ENCODE results near the gene RHBDD3. TPM values are rescaled to one million over a fixed set of nuclear protein-coding genes. Genes with fewer than 3 reads are reported as not detected.

Gene RHBDD3
- total and polyA plus RNA-seq, 2 donors (not counting 1 experiment from before 2014, with no cell fraction given), result 11.9 to 12.5 TPM

DNA sequence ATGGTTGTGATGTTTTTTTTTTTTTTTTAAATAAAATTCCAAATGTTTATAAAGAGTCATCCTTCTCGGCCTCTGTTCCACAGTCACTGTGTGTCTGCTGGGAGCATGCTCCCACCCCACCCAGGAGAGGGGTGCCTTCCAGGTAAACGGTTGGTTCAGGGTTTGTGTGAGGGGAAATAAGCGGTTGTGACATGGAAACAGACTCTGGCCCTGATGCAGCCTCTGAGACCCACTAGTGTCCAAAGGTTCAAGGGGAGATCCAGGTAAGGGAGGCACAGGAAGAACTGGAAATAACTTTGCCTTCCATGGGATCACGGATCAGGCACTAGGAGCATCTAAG is 32.7 kb upstream of the RHBDD3 start:
- Histone ChIP-seq H3K4me2 (replicated peaks; ENCODE audit: low read depth, low read length, poor library complexity, severe bottlenecking) (no peak overlapping the region), H2AFZ (ENCODE audit: insufficient read depth, low read depth, low read length, poor library complexity, severe bottlenecking) (no peak overlapping the region), H3K4me3 (ENCODE audit: control extremely low read depth in 1 of 5, extremely low read depth in 1 of 5, insufficient read depth in 1 of 5, low read depth in 2 of 5, low read length in 4 of 5) (no peak overlapping the region), H3K36me3 (replicated peaks in 1 of 2; ENCODE audit: control extremely low read depth in 1 of 2, control insufficient read depth in 1 of 2, extremely low read depth in 1 of 2, insufficient read depth in 2 of 2, low read length in 1 of 2) (peaks cover 9 to 47% of the 10 kb centered on the region in 2 experiments), H4K20me1 (ENCODE audit: control insufficient read depth, insufficient read depth, low read length, poor library complexity, severe bottlenecking) (peaks cover 37% of the 10 kb centered on the region), H3K4me1 (ENCODE audit: control insufficient read depth in 2 of 2, insufficient read depth in 2 of 2, low read length in 2 of 2) (no peaks in the 10 kb centered on the region), H3K9ac (ENCODE audit: low read length) (no peak overlapping the region), H3K9me3 (ENCODE audit: control extremely low read depth in 1 of 3, control insufficient read depth in 2 of 3, insufficient read depth in 1 of 3, low read length in 2 of 3) (no peaks in the 10 kb centered on the region), H3K27ac (ENCODE audit: low read length in 2 of 2) (no peak overlapping the region), H3K79me2 (ENCODE audit: control insufficient read depth, insufficient read depth, low read length) (no peaks in the 10 kb centered on the region), H3K27me3 (replicated peaks in 1 of 4; ENCODE audit: control extremely low read depth in 1 of 4, control insufficient read depth in 3 of 4, insufficient read depth in 4 of 4, low read length in 3 of 4) (peaks cover 0 to 4% (median 3%) of the 10 kb centered on the region in 4 experiments)
- H3K4me3 Mint-ChIP-seq, result no peak overlapping the region
- WGBS (ENCODE audit: insufficient coverage), result 78% methylated on average over 3 of the region's 4 CpGs
- ATAC-seq (ENCODE audit: low read depth), result no peak
- POLR2A ChIA-PET, result no interaction called here
- no peaks in the 10 kb centered on the region for H3K9me3 Mint-ChIP-seq (ENCODE audit: insufficient read depth)
- CTCF ChIA-PET, result no interaction called here
- TF ChIP-seq EZH2 (IDR thresholded peaks at IDR 0.05; ENCODE audit: borderline replicate concordance, insufficient read depth, low read depth, low read length, poor library complexity, severe bottlenecking), result no peak
- TF ChIP-seq, protein P1, sequence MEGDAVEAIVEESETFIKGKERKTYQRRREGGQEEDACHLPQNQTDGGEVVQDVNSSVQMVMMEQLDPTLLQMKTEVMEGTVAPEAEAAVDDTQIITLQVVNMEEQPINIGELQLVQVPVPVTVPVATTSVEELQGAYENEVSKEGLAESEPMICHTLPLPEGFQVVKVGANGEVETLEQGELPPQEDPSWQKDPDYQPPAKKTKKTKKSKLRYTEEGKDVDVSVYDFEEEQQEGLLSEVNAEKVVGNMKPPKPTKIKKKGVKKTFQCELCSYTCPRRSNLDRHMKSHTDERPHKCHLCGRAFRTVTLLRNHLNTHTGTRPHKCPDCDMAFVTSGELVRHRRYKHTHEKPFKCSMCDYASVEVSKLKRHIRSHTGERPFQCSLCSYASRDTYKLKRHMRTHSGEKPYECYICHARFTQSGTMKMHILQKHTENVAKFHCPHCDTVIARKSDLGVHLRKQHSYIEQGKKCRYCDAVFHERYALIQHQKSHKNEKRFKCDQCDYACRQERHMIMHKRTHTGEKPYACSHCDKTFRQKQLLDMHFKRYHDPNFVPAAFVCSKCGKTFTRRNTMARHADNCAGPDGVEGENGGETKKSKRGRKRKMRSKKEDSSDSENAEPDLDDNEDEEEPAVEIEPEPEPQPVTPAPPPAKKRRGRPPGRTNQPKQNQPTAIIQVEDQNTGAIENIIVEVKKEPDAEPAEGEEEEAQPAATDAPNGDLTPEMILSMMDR (IDR thresholded peaks at IDR 0.05), result no peak
- H3K27ac Mint-ChIP-seq, result no peak overlapping the region
- peaks cover 9% of the 10 kb centered on the region for H3K27me3 Mint-ChIP-seq
- peaks cover 6% of the 10 kb centered on the region for H3K4me1 Mint-ChIP-seq
- no peak for DNase-seq
- intact Hi-C loops (cut with micrococcal nuclease), result no loop called here

DNA sequence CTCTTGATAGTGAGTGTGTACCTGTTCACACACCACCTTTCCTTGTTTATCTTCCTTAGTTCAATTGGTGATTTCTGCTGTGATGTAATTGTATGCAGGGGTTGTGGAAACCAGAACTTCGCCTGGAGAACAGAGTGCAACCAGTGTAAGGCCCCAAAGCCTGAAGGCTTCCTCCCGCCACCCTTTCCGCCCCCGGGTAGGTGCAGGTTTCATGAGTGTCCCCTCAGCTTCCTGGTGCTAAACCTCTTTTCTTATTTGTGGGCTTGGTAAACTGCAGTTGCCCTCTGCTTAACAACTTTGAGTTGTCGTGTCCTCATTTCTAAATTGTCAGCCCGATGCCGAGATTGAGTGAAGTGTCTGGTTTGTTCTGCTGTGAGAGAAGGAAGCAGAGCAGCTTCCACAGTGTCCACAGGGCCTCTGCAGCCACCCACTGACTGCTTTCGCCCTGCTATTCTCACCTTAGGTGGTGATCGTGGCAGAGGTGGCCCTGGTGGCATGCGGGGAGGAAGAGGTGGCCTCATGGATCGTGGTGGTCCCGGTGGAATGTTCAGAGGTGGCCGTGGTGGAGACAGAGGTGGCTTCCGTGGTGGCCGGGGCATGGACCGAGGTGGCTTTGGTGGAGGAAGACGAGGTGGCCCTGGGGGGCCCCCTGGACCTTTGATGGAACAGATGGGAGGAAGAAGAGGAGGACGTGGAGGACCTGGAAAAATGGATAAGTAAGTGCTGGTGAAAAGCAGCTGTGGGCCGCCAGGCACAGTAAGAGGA is 31.5 kb upstream of the RHBDD3 start:
- Histone ChIP-seq H2AFZ (ENCODE audit: insufficient read depth, low read depth, low read length, poor library complexity, severe bottlenecking) (no peak overlapping the region), H3K27me3 (replicated peaks in 1 of 4; ENCODE audit: control extremely low read depth in 1 of 4, control insufficient read depth in 3 of 4, insufficient read depth in 4 of 4, low read length in 3 of 4) (no peaks in the 10 kb centered on the region), H3K4me1 (ENCODE audit: control insufficient read depth in 2 of 2, insufficient read depth in 2 of 2, low read length in 2 of 2) (no peaks in the 10 kb centered on the region), H3K36me3 (replicated peaks in 1 of 2; ENCODE audit: control extremely low read depth in 1 of 2, control insufficient read depth in 1 of 2, extremely low read depth in 1 of 2, insufficient read depth in 2 of 2, low read length in 1 of 2) (peaks cover 9 to 58% of the 10 kb centered on the region in 2 experiments), H4K20me1 (ENCODE audit: control insufficient read depth, insufficient read depth, low read length, poor library complexity, severe bottlenecking) (peaks cover 44% of the 10 kb centered on the region), H3K9me3 (ENCODE audit: control extremely low read depth in 1 of 3, control insufficient read depth in 2 of 3, insufficient read depth in 1 of 3, low read length in 2 of 3) (no peaks in the 10 kb centered on the region), H3K4me2 (replicated peaks; ENCODE audit: low read depth, low read length, poor library complexity, severe bottlenecking) (no peak overlapping the region), H3K27ac (ENCODE audit: low read length in 2 of 2) (no peak overlapping the region), H3K79me2 (ENCODE audit: control insufficient read depth, insufficient read depth, low read length) (no peaks in the 10 kb centered on the region), H3K4me3 (ENCODE audit: control extremely low read depth in 1 of 5, extremely low read depth in 1 of 5, insufficient read depth in 1 of 5, low read depth in 2 of 5, low read length in 4 of 5) (no peak overlapping the region), H3K9ac (ENCODE audit: low read length) (no peak overlapping the region)
- no peaks in the 10 kb centered on the region for H3K9me3 Mint-ChIP-seq (ENCODE audit: insufficient read depth)
- ChIA-PET POLR2A (no interaction called here), CTCF (no interaction called here)
- WGBS (ENCODE audit: insufficient coverage), result 92% methylated on average over 11 of the region's 19 CpGs
- no peak overlapping the region for H3K4me3 Mint-ChIP-seq
- DNase-seq (no peak), ATAC-seq (ENCODE audit: low read depth) (no peak)
- intact Hi-C loops (cut with micrococcal nuclease), result no loop called here
- peaks cover 2% of the 10 kb centered on the region for H3K27me3 Mint-ChIP-seq
- no peak for TF ChIP-seq EZH2 (IDR thresholded peaks at IDR 0.05; ENCODE audit: borderline replicate concordance, insufficient read depth, low read depth, low read length, poor library complexity, severe bottlenecking)
- TF ChIP-seq, protein P1 (IDR thresholded peaks at IDR 0.05), result no peak
- H3K27ac Mint-ChIP-seq, result no peak overlapping the region
- peaks cover 5% of the 10 kb centered on the region for H3K4me1 Mint-ChIP-seq

Data from B cell (primary cell).